Heart right ventricle (tissue), 16 donors: ENCODE results near the gene TRAPPC2. TPM values are rescaled to one million over a fixed set of nuclear protein-coding genes. Genes with fewer than 3 reads are reported as not detected.
A peak's percentile ranks its signal among the peaks of the same experiment; 100 is the strongest.
"Not testable (repeated sequence)": the region's sequence is repeated elsewhere in the genome, so short reads cannot be mapped to it uniquely, and the experiment has no call there.

Source experiments
- ATAC-seq, 8 donors: fragments of 200-7000 bp; cut with Tn5 transposase; one replicate each; pipeline ENCODE4 v1.9.1; 2020; ENCODE audit warnings: mild to moderate bottlenecking in 8 of 8, moderate library complexity in 8 of 8, moderate number of reproducible peaks in 1 of 8
- DNase-seq, 2 donors: peaks; one replicate each; pipeline ENCODE4 v3.0.0-alpha.2; 2020
- H3K27ac ChIP-seq, 10 donors: fragments of 200-600 bp; sonication (generic) in 2 of 10; one replicate each; pipeline versions ENCODE4 v1.5.0 to v1.8.0; 2020 to 2022; ENCODE audit warnings: mild to moderate bottlenecking in 3 of 10
- H3K27me3 ChIP-seq, 7 donors: fragments of 200-600 bp; one replicate each; pipeline ENCODE4 v1.8.0; 2021 to 2022; ENCODE audit warnings: mild to moderate bottlenecking in 2 of 7
- H3K36me3 ChIP-seq, 9 donors: fragments of 200-600 bp; sonication (generic) in 1 of 9; one replicate each; pipeline versions ENCODE4 v1.5.0 to v1.8.0; 2020 to 2022; ENCODE audit warnings: mild to moderate bottlenecking in 2 of 9
- H3K4me1 ChIP-seq, 9 donors: fragments of 200-600 bp; sonication (generic) in 1 of 9; one replicate each; pipeline versions ENCODE4 v1.5.0 to v1.8.0; 2020 to 2022; ENCODE audit warnings: mild to moderate bottlenecking in 4 of 9
- H3K4me3 ChIP-seq, 10 donors: fragments of 200-600 bp; sonication (generic) in 2 of 10; one replicate each; pipeline versions ENCODE4 v1.5.0 to v1.8.0; 2020 to 2022; ENCODE audit warnings: mild to moderate bottlenecking in 7 of 10, moderate library complexity in 2 of 10
- H3K9me3 ChIP-seq, 11 donors: fragments of 200-600 bp in 10 of 11; sonication (generic) in 2 of 11; one replicate each; pipeline versions ENCODE4 v1.5.0 to v1.8.0; 2013 to 2022; ENCODE audit warnings: mild to moderate bottlenecking in 2 of 11, control low read depth in 1 of 11, moderate library complexity in 1 of 11
- CTCF ChIP-seq, 9 donors: fragments of 200-600 bp; sonication (generic) in 2 of 9; IDR thresholded peaks; one replicate each; pipeline versions ENCODE4 v1.5.0 to v1.8.0; 2021 to 2022; ENCODE audit warnings: antibody characterized with exemption in 9 of 9, mild to moderate bottlenecking in 5 of 9, moderate library complexity in 1 of 9
- WGBS, 2 donors: extraction: QIAGEN DNeasy Blood & Tissue Kit; methylation state at CpG; one replicate each; pipeline ENCODE4 v1.1.7; 2013; ENCODE audit warnings: inconsistent platforms in 1 of 2; 5-methylcytosine and 5-hydroxymethylcytosine counted together
- intact Hi-C, 10 donors: fragments of 100-400 bp; cut with DNase I; formaldehyde crosslinking; loops; one replicate each; pipeline versions ENCODE4 v1.11.1 to v1.14.2; 2022
- polyA plus RNA-seq, 2 donors: library from polyadenylated mRNA; stranded (reverse); fragments of 200-250 nt; gene quantifications; one replicate each; pipeline ENCODE4 v1.2.3, GENCODE V29; 2013
- total RNA-seq, 10 donors: library from RNA; stranded (reverse); fragmentation: NEBNext Ultra II Directional in 3 of 10; extraction: Animal tissue kit (Norgen Biotek cat#: 25700) in 3 of 10; gene quantifications; one replicate each; pipeline versions ENCODE4 v1.2.1 to v1.2.4, GENCODE V29; 2021 to 2023
- donor health status: Arrhythmogenic right ventricular cardiomyopathy.
- donor health status: ischemic (EF 13 %, LVEDD 7.1; RV severe dilation, severe dysfunction).
- donor health status: healthy with polysubstance abuse.
- donor health status: DM: no; HTN: yes; CAD: no.
- donor health status: DM: no; HTN: no; CAD: no.
- donor health status: ischemic (EF 25% LVEDD 6.9; RV normal size, moderate dysfunction).
- donor health status: ischemic (EF 25% LVEDD 5.7; RV mildly dilated, moderate dysfunction).
- donor health status: healthy.
- donor health status: DM: yes; HTN: yes; CAD: no.
- donor health status: Ischemic cardiomyopathy.
- donor health status: ischemic (EF 35%, LVEDD 5.7; RV mildly dilated, moderate dysfunction).
- donor health status: nonischemic (EF 11% LVEDD 7.7; RV severe dilation, severe dysfunction).
- donor health status: DM: yes; HTN: yes; CAD: no.
- donor health status: PGD.
- donor health status: ischemic (EF 29% LVEDD 5.4; RV normal size, mild dysfunction).
- donor health status: nonischemic (EF 23%, LVEDD 6.1; RV moderate dilation, normal function).

The TRAPPC2 gene
- total and polyA plus RNA-seq, 12 donors, result 3.8 to 9.3 (median 6.0) TPM

GRCh38 chrX:13670197-13670596 lies 64.2 kb downstream of the TRAPPC2 start:
- Histone ChIP-seq H3K4me3 (no peak overlapping the region), H3K27ac (no peak overlapping the region), H3K4me1 (peaks cover 0 to 9% (median 0%) of the 10 kb centered on the region in 9 donors), H3K36me3 (peaks cover 0 to 8% (median 0%) of the 10 kb centered on the region in 9 donors), H3K27me3 (peaks cover 0 to 30% (median 0%) of the 10 kb centered on the region in 7 donors), H3K9me3 (no peaks in the 10 kb centered on the region)
- DNase-seq (no peak), ATAC-seq (no peak)
- TF ChIP-seq CTCF (IDR thresholded peaks at IDR 0.05), result no peak
- 96 to 100% methylated on average over 5 of the region's 5 CpGs for WGBS, 2 donors
- intact Hi-C loops, result no loop called here

GRCh38 chrX:13669755-13670154 lies 64.7 kb downstream of the TRAPPC2 start:
- peaks cover 0 to 30% (median 0%) of the 10 kb centered on the region in 7 donors for H3K27me3 ChIP-seq
- ATAC-seq, H3K9me3 ChIP-seq, H3K4me1 ChIP-seq, H3K4me3 ChIP-seq, DNase-seq: not testable (repeated sequence)
- peak overlapping the region in 8 of 10 donors; percentile 10 to 64 (median 54) for H3K27ac ChIP-seq
- 97% methylated on average over 8 of the region's 8 CpGs for WGBS, 2 donors
- peaks cover 0 to 11% (median 0%) of the 10 kb centered on the region in 9 donors for H3K36me3 ChIP-seq
- intact Hi-C loops, result loop anchor here in 2 of 10 donors (5.0 to 10.0 kb wide), 2 partner anchors 63 to 75 kb away; partner anchors contain the start of genes OFD1 (in 1 of the 2) and TRAPPC2 (in 1 of the 2)

- TF ChIP-seq CTCF (IDR thresholded peaks at IDR 0.05), result no peak
- H3K9me3 ChIP-seq, result no peaks in the 10 kb centered on the region
- peaks cover 0 to 30% (median 0%) of the 10 kb centered on the region in 7 donors for H3K27me3 ChIP-seq
- H3K4me3 ChIP-seq, result no peak overlapping the region
- DNase-seq, result peak in 1 of 2 donors; percentile 59
- peaks cover 0 to 15% (median 0%) of the 10 kb centered on the region in 9 donors for H3K36me3 ChIP-seq
- peaks cover 0 to 14% (median 0%) of the 10 kb centered on the region in 9 donors for H3K4me1 ChIP-seq
- intact Hi-C loops, result loop anchor here in 2 of 10 donors (5.0 to 10.0 kb wide), 2 partner anchors 63 to 76 kb away; partner anchors contain the start of genes OFD1 (in 1 of the 2) and TRAPPC2 (in 1 of the 2)
- 19 to 35% methylated on average over 9 of the region's 9 CpGs for WGBS, 2 donors
- peak in 7 of 8 donors; percentile 67 to 91 (median 85) for ATAC-seq
- H3K27ac ChIP-seq, result peak overlapping the region in 8 of 10 donors; percentile 10 to 64 (median 54)
Observed at GRCh38 chrX:13669246-13669737, 65.1 kb downstream of the TRAPPC2 start.

- TF ChIP-seq CTCF (IDR thresholded peaks at IDR 0.05), result no peak
- no peak for DNase-seq
- Histone ChIP-seq H3K27me3 (peaks cover 0 to 30% (median 0%) of the 10 kb centered on the region in 7 donors), H3K27ac (peak overlapping the region in 2 of 10 donors; percentile 23 to 58), H3K36me3 (peaks cover 0 to 29% (median 0%) of the 10 kb centered on the region in 9 donors), H3K4me1 (peaks cover 0 to 18% (median 0%) of the 10 kb centered on the region in 9 donors), H3K9me3 (no peaks in the 10 kb centered on the region), H3K4me3 (no peak overlapping the region)
- no peak for ATAC-seq
- intact Hi-C loops, result loop anchor here in 2 of 10 donors (5.0 to 10.0 kb wide), 2 partner anchors 64 to 77 kb away; partner anchors contain the start of genes OFD1 (in 1 of the 2) and TRAPPC2 (in 1 of the 2)
Observed at GRCh38 chrX:13667919-13668318, 66.5 kb downstream of the TRAPPC2 start.
